Stomach (tissue), 4 donors: ENCODE results near the gene TMEM229B.

Experiments
- POLR2A ChIP-seq, 4 donors: fragments of 450-650 bp; IDR thresholded peaks; one replicate each; pipeline ENCODE4 v1.6.1; 2016; ENCODE audit warnings: antibody characterized with exemption in 4 of 4, control low read depth in 2 of 4, mild to moderate bottlenecking in 1 of 4, moderate library complexity in 1 of 4
- POLR2AphosphoS5 ChIP-seq, 3 donors: sonication (generic); formaldehyde crosslinking; IDR thresholded peaks; one replicate each; pipeline ENCODE4 v1.6.1; 2016; ENCODE audit warnings: antibody characterized with exemption in 3 of 3
- TF ChIP-seq, protein P1 (sequence below), 7 experiments: fragments of 450-650 bp in 4 of 7; fragments of 200-600 bp in 3 of 7; sonication (generic) in 3 of 7; IDR thresholded peaks; one replicate each; pipeline ENCODE4 v1.5.1; 2016 to 2019; ENCODE audit warnings: antibody characterized with exemption in 7 of 7, control low read depth in 2 of 7, mild to moderate bottlenecking in 1 of 7

DNA sequence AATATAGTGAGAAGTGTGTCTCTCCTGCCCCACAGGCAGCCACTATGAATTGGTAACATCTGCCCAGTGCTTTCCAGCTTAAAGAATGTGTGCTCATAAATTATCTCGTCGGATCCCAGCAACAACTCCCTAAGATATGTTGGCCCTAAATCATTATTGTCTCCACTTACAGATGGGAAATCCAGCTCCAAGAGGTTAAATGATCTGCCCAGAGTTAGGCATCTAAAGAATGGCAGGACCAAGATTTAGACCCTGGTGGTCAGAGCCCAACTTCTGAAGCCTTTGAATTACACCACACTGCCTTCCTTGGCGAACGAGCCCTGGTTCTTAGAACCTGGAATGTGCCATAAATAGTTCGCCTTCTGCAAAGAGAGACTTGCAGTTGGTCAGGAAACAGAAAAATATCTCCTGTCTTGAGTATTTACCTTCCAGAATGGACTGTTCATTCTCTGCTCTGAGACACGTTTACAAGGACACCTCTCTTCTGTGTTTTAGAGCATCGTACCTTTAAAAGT is 56.4 kb downstream of the TMEM229B start:
- TF ChIP-seq, protein P1, sequence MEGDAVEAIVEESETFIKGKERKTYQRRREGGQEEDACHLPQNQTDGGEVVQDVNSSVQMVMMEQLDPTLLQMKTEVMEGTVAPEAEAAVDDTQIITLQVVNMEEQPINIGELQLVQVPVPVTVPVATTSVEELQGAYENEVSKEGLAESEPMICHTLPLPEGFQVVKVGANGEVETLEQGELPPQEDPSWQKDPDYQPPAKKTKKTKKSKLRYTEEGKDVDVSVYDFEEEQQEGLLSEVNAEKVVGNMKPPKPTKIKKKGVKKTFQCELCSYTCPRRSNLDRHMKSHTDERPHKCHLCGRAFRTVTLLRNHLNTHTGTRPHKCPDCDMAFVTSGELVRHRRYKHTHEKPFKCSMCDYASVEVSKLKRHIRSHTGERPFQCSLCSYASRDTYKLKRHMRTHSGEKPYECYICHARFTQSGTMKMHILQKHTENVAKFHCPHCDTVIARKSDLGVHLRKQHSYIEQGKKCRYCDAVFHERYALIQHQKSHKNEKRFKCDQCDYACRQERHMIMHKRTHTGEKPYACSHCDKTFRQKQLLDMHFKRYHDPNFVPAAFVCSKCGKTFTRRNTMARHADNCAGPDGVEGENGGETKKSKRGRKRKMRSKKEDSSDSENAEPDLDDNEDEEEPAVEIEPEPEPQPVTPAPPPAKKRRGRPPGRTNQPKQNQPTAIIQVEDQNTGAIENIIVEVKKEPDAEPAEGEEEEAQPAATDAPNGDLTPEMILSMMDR (IDR thresholded peaks at IDR 0.05) = no peak
- no peak for TF ChIP-seq POLR2A (IDR thresholded peaks at IDR 0.05)
- no peak for TF ChIP-seq POLR2AphosphoS5 (IDR thresholded peaks at IDR 0.05)
